Naive thymus-derived CD8-positive, alpha-beta T cell (primary cell): Measurements from ENCODE around the gene CFAP251. TPM values are rescaled to one million over a fixed set of nuclear protein-coding genes. Genes with fewer than 3 reads are reported as not detected.
A peak's percentile ranks its signal among the peaks of the same experiment; 100 is the strongest.

Source experiments
- ATAC-seq, 2 donors: fragments of 150-1000 bp; cut with Tn5 transposase in 1 of 2; sonication (Bioruptor Pico), chemical (Tn5 transposase) in 1 of 2; 1 replicate in 1 of 2; 2 replicates in 1 of 2; pipeline ENCODE4 v1.10.0; 2021; ENCODE audit warnings: mild to moderate bottlenecking in 2 of 2, moderate library complexity in 2 of 2
- POLR2A ChIA-PET: fragments of 350-600 bp; sonication (Branson Sonifier 250); formaldehyde crosslinking; loops from one replicate; lab custom pipeline; 2021; ENCODE audit warnings: antibody characterized with exemption; lab: Charles Lee
- DNase-seq, 10 donors: peaks; one replicate each; pipeline versions ENCODE4 v3.0.0 to v3.0.0-alpha.2; 2020 to 2022
- H3K27ac Mint-ChIP-seq, 10 donors: one replicate each; pipeline ENCODE4 v1.8.0; 2020 to 2022; ENCODE audit warnings: mild to moderate bottlenecking in 10 of 10, mixed read lengths in 10 of 10, moderate library complexity in 4 of 10, inconsistent platforms in 1 of 10
- H3K27me3 Mint-ChIP-seq, 5 donors: one replicate each; pipeline ENCODE4 v1.8.0; 2021 to 2022; ENCODE audit warnings: mixed read lengths in 5 of 5
- H3K36me3 Mint-ChIP-seq, 3 donors: one replicate each; pipeline ENCODE4 v1.8.0; 2020 to 2022; ENCODE audit warnings: mixed read lengths in 3 of 3, mild to moderate bottlenecking in 2 of 3, inconsistent platforms in 1 of 3
- H3K4me1 Mint-ChIP-seq, 4 donors: one replicate each; pipeline ENCODE4 v1.8.0; 2021 to 2022; ENCODE audit warnings: mixed read lengths in 4 of 4
- H3K4me3 Mint-ChIP-seq, 10 donors: one replicate each; pipeline ENCODE4 v1.8.0; 2020 to 2022; ENCODE audit warnings: mild to moderate bottlenecking in 10 of 10, mixed read lengths in 10 of 10, moderate library complexity in 6 of 10, inconsistent platforms in 1 of 10
- H3K9me3 Mint-ChIP-seq, 9 donors: one replicate each; pipeline ENCODE4 v1.8.0; 2020 to 2022; ENCODE audit warnings: mixed read lengths in 9 of 9, mild to moderate bottlenecking in 3 of 9, inconsistent platforms in 1 of 9, moderate library complexity in 1 of 9
- polyA plus RNA-seq, 3 donors: library from polyadenylated mRNA; unstranded; fragments of 300-500 nt; fragmentation: Illumina TruSeq; gene quantifications; one replicate each; pipeline ENCODE4 v1.2.3, GENCODE V29; 2021
- total RNA-seq, 8 experiments: library from RNA in 2 of 8; stranded (reverse) in 2 of 8; gene quantifications; one replicate each; pipeline ENCODE4 v1.2.3 and lab custom pipeline; 2021 to 2026

The CFAP251 gene
- total and polyA plus RNA-seq, 5 experiments from 2014 or later, result 0.03 to 0.82 (median 0.28) TPM; not detected in 1

GRCh38 chr12:121953695-121954094 is 35.3 kb downstream of the CFAP251 start:
- H3K27ac Mint-ChIP-seq, result no peak overlapping the region
- no peak overlapping the region for H3K4me3 Mint-ChIP-seq
- no peaks in the 10 kb centered on the region for H3K36me3 Mint-ChIP-seq
- H3K9me3 Mint-ChIP-seq, result no peaks in the 10 kb centered on the region
- H3K27me3 Mint-ChIP-seq, result peaks cover 0 to 3% (median 0%) of the 10 kb centered on the region in 5 donors
- POLR2A ChIA-PET, result interaction anchor here (0.7 kb wide), 1 partner anchor 129 kb away, joined by 4 read pairs; no protein-coding TSS in a partner anchor
- H3K4me1 Mint-ChIP-seq, result peaks cover 0 to 5% (median 0%) of the 10 kb centered on the region in 4 donors
- no peak for ATAC-seq
- DNase-seq, result no peak

DNA sequence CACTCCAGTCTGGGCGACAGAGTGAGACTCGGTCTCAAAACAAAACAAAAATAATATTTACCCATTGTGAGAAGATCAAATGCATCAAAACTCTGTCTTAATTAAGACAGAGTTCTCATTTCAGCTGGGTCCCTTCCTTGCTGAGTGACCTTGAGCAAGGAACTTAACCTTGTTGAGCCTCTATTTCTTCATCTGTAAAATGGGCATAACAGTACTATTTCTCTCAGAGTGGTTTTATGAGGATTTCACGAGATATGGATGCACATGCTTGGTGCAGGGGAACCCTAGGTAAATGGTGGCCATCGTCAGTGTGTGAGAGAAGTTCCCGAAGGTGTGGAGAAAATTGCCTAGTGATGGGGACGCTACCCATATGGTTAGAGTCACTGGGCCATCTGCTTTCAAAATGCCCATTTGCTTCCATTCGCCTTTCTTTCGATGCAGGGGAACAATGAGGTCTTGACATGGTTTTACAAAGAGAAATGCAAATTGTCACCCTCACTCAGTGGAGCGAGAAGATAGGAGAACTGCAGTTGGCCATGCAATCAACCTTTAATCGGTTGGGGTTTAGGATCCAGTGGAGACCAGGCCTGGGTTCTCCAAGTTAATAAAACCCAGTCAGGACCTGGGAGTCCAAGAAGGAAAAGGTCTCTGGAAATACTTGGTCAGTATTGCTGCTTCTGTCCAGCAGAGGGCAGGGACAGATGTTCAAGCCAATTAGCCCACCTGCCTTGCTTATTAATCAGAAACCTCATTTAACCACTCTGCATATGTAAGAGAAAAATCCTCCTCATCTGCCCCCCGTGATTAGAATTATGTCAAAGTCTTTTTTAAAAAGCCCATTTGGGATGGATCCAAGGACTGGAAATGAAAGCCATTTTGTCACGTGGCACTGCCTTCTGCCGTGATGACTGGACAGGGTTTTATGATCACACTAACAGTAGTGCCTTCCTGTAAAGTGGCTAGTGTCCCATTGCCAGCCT is 37.2 kb downstream of the CFAP251 start:
- no peak overlapping the region for H3K4me3 Mint-ChIP-seq
- peak overlapping the region in 1 of 10 donors; percentile 56 for H3K27ac Mint-ChIP-seq
- H3K27me3 Mint-ChIP-seq, result peaks cover 0 to 3% (median 0%) of the 10 kb centered on the region in 5 donors
- DNase-seq (no peak), ATAC-seq (no peak)
- POLR2A ChIA-PET, result no interaction called here
- H3K36me3 Mint-ChIP-seq, result no peaks in the 10 kb centered on the region
- no peaks in the 10 kb centered on the region for H3K9me3 Mint-ChIP-seq
- H3K4me1 Mint-ChIP-seq, result peaks cover 0 to 5% (median 0%) of the 10 kb centered on the region in 4 donors

GRCh38 chr12:121957861-121958515 is 39.6 kb downstream of the CFAP251 start:
- no peaks in the 10 kb centered on the region for H3K36me3 Mint-ChIP-seq
- no peak overlapping the region for H3K27ac Mint-ChIP-seq
- no peaks in the 10 kb centered on the region for H3K9me3 Mint-ChIP-seq
- H3K4me1 Mint-ChIP-seq, result peaks cover 0 to 5% (median 0%) of the 10 kb centered on the region in 4 donors
- H3K27me3 Mint-ChIP-seq, result peaks cover 0 to 3% (median 0%) of the 10 kb centered on the region in 5 donors
- no peak for ATAC-seq
- POLR2A ChIA-PET, result no interaction called here
- DNase-seq, result no peak
- H3K4me3 Mint-ChIP-seq, result no peak overlapping the region

DNA sequence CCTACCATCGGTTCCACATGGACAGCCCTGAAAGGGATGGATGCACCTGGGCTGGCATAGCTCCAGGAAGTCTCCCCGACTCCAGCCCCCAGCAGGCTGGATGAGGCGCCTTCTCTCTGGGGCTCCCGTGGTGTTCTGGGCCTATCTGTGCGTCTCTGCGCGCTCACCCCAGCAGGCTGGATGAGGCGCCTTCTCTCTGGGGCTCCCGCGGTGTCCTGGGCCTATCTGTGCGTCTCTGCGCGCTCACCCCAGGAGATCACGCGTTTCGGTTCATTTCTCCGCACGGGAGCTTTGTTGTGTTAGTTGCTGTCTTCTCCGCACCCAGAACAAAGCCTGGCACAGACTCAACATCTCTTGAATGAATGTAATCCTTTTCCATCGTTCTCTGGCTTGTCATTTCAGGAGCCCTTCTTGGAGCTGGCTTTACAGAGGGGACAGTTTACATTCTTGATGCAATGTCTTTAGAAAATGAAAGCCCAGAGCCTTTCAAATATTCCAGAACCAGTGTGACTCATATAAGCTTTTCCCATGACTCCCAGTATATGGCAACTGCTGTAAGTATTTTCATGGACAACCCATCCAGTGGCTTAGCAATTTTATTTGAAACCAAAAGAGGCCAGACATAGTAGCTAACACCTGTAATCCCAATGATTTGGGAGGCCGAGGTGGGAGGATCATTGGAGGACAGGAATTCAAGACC is 40.3 kb downstream of the CFAP251 start:
- Mint-ChIP-seq H3K36me3 (no peaks in the 10 kb centered on the region), H3K4me3 (no peak overlapping the region), H3K27ac (no peak overlapping the region), H3K27me3 (peaks cover 0 to 3% (median 0%) of the 10 kb centered on the region in 5 donors), H3K9me3 (no peaks in the 10 kb centered on the region), H3K4me1 (peaks cover 0 to 5% (median 0%) of the 10 kb centered on the region in 4 donors)
- POLR2A ChIA-PET, result no interaction called here
- DNase-seq (no peak), ATAC-seq (no peak)

DNA sequence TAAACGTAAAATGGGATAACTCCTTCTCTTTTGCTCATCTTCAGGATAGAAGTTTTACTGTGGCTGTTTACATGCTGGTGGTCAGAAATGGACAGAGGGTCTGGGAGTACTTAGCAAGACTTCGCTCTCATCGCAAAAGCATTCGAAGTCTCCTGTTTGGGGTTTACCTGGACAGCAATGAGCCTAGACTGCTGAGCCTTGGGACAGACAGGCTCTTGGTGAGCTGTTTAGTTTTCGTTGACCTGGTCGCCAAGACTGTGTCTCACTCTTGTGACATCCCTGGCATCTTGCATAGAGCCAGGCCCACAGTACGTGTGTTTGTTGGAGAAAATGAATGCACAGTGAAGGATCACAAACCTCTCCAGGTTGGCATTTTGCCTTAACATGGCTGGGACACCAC is 42.1 kb downstream of the CFAP251 start:
- H3K27me3 Mint-ChIP-seq, result no peaks in the 10 kb centered on the region
- ATAC-seq, result no peak

GRCh38 chr12:121961195-121961879 is 42.9 kb downstream of the CFAP251 start:
- Mint-ChIP-seq H3K27ac (no peak overlapping the region), H3K4me1 (no peaks in the 10 kb centered on the region), H3K36me3 (no peaks in the 10 kb centered on the region), H3K4me3 (no peak overlapping the region), H3K27me3 (no peaks in the 10 kb centered on the region), H3K9me3 (no peaks in the 10 kb centered on the region)
- ATAC-seq (no peak), DNase-seq (no peak)
- POLR2A ChIA-PET, result no interaction called here

More for the DNA sequence above, 42.1 kb downstream of the CFAP251 start:
- Mint-ChIP-seq H3K36me3 (no peaks in the 10 kb centered on the region), H3K27ac (no peak overlapping the region), H3K4me1 (peaks cover 0 to 2% (median 0%) of the 10 kb centered on the region in 4 donors), H3K9me3 (no peaks in the 10 kb centered on the region), H3K4me3 (no peak overlapping the region)
- POLR2A ChIA-PET, result no interaction called here
- no peak for DNase-seq

DNA sequence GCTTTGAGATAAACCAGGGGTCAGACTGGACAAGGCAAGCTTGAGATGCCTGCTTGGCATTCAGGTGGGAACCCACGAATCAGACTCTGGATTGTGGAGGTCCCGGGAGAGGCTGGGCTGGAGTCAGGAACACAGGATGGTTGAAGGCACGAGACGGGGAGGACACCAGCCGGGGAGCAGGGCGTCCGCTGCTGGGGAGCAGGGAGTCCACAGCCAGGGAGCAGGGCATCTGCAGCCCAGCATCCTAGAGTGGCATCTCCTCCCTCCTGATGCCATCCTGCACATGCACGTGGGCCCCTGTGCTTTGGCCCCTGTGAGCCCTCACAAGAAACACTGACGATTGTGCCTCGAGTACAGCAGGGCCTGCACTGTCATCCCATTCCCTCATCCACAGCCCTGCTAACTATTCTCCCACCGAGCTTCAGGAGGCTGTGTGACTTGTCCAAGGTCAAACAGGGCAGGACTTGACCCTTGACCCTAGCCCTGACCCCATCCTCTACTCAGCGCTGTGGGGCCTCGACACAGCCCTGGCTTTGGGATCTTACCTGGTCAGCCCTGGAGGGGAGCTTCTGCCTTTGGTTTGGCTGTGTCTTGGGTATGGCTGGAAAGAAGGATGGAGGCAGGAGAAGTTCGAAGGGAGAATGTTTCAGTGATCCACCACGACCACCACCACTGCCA is 45.1 kb downstream of the CFAP251 start:
- peaks cover 0 to 2% (median 0%) of the 10 kb centered on the region in 3 donors for H3K36me3 Mint-ChIP-seq
- peaks cover 0 to under 1% (median 0%) of the 10 kb centered on the region in 4 donors for H3K4me1 Mint-ChIP-seq
- H3K27me3 Mint-ChIP-seq, result no peaks in the 10 kb centered on the region
- no peaks in the 10 kb centered on the region for H3K9me3 Mint-ChIP-seq
- ATAC-seq (no peak), DNase-seq (no peak)
- POLR2A ChIA-PET, result no interaction called here
- H3K27ac Mint-ChIP-seq, result peak overlapping the region in 3 of 10 donors; percentile 8 to 76 (median 52)
- no peak overlapping the region for H3K4me3 Mint-ChIP-seq

GRCh38 chr12:121964813-121965643 is 46.6 kb downstream of the CFAP251 start:
- H3K4me3 Mint-ChIP-seq, result no peak overlapping the region
- ATAC-seq (no peak), DNase-seq (no peak)
- peaks cover 0 to 15% (median 1%) of the 10 kb centered on the region in 4 donors for H3K4me1 Mint-ChIP-seq
- no peaks in the 10 kb centered on the region for H3K27me3 Mint-ChIP-seq
- H3K9me3 Mint-ChIP-seq, result no peaks in the 10 kb centered on the region
- H3K36me3 Mint-ChIP-seq, result peaks cover 0 to 2% (median 0%) of the 10 kb centered on the region in 3 donors
- POLR2A ChIA-PET, result interaction anchor here (0.6 kb wide), 1 partner anchor 241 kb away, joined by 4 read pairs; no protein-coding TSS in a partner anchor
- H3K27ac Mint-ChIP-seq, result peak overlapping the region in 1 of 10 donors; percentile 76

- Mint-ChIP-seq H3K4me3 (no peak overlapping the region), H3K27ac (no peak overlapping the region), H3K9me3 (peaks cover 0 to 2% (median under 1%) of the 10 kb centered on the region in 9 donors), H3K36me3 (peaks cover 0 to 2% (median 2%) of the 10 kb centered on the region in 3 donors), H3K27me3 (peaks cover 0 to under 1% (median 0%) of the 10 kb centered on the region in 5 donors), H3K4me1 (peaks cover 0 to 21% (median 1%) of the 10 kb centered on the region in 4 donors)
- ATAC-seq, result no peak
- DNase-seq, result no peak
- POLR2A ChIA-PET, result interaction anchor here (0.7 kb wide), 1 partner anchor 75 kb away, joined by 3 read pairs; no protein-coding TSS in a partner anchor
Measured at GRCh38 chr12:121966959-121967358, 48.6 kb downstream of the CFAP251 start.

DNA sequence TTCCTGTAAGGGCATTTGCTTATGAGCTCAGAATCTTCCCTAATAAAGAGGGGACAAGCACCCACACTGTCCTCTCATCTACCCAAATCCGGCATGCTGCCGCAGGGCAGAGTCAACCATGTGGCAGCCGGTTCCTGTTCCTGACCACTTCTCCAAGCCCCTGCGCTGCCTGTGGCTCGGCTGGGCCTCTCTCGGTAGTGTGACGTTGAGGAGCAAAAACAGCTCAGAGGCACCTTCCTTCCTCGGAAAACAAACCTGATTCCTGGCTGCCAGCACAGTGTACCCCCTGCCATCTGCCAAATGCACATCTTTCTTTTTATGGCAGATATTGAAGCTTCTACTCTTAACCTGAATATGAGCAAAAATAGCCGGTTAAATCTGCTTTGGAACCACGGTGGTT is 50.5 kb downstream of the CFAP251 start:
- DNase-seq (no peak), ATAC-seq (no peak)
- H3K4me1 Mint-ChIP-seq, result peaks cover 0 to 21% (median 1%) of the 10 kb centered on the region in 4 donors
- POLR2A ChIA-PET, result no interaction called here
- peaks cover 0 to 13% (median 3%) of the 10 kb centered on the region in 9 donors for H3K9me3 Mint-ChIP-seq
- H3K36me3 Mint-ChIP-seq, result peaks cover 0 to 12% (median 6%) of the 10 kb centered on the region in 3 donors
- H3K27me3 Mint-ChIP-seq, result peaks cover 0 to 3% (median 0%) of the 10 kb centered on the region in 5 donors
- no peak overlapping the region for H3K4me3 Mint-ChIP-seq
- H3K27ac Mint-ChIP-seq, result peak overlapping the region in 3 of 10 donors; percentile 19 to 60 (median 27)
